HG03039 (cell line): ENCODE data around the gene TRIM56.
A peak's percentile ranks its signal among the peaks of the same experiment; 100 is the strongest.
"Not testable (repeated sequence)": the region's sequence is repeated elsewhere in the genome, so short reads cannot be mapped to it uniquely, and the experiment has no call there.

Experiments used
- ATAC-seq: cut with Tn5 transposase; IDR thresholded peaks from one replicate; pipeline ENCODE4 v1.9.1; 2021; ENCODE audit warnings: mild to moderate bottlenecking, moderate library complexity; ENCODE audit not compliant: unreplicated experiment

TRIM56 gene, protein sequence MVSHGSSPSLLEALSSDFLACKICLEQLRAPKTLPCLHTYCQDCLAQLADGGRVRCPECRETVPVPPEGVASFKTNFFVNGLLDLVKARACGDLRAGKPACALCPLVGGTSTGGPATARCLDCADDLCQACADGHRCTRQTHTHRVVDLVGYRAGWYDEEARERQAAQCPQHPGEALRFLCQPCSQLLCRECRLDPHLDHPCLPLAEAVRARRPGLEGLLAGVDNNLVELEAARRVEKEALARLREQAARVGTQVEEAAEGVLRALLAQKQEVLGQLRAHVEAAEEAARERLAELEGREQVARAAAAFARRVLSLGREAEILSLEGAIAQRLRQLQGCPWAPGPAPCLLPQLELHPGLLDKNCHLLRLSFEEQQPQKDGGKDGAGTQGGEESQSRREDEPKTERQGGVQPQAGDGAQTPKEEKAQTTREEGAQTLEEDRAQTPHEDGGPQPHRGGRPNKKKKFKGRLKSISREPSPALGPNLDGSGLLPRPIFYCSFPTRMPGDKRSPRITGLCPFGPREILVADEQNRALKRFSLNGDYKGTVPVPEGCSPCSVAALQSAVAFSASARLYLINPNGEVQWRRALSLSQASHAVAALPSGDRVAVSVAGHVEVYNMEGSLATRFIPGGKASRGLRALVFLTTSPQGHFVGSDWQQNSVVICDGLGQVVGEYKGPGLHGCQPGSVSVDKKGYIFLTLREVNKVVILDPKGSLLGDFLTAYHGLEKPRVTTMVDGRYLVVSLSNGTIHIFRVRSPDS

DNA sequence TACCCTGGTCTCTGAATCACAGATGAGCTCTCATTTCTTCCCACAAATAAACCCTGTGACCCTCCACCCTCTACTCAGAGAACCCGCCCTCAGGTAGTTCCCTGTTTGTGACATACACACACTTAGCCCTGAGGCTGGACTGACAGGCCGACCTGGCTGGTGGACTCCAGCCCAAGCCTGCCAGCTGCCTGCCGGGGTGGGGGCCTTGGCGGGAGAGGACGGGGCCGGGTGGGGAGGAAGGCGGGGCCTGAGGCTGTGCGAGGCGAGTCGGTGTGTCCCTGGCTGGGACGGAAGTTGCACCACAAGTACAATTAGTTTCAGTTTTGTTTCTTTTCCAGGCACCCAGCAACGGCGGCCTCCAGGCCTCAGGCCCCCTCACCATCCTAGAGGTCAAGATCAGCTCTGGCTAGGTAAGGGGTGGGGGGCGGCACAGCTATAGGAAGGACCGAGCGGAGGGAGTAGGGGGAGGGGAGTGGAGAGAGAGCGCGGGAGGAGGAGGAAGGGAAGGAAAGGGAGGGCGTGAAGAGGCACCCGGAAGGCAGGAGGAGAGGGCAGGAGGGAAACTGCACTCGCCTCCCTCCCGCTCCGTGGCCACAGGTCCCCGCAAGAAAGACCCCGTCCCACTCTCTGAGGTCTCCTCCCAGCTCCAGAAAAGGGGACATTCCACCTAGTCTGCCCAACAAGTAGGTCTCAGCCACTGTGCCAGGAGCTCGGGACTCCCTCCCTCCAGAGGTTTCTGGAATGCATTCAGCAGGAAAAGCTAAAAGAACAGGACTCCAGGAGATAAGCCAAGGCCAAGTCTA lies at the start of gene TRIM56:
TRIM56 (plus strand) TSS at position 320 of the 803 bp plus-strand sequence. CDS start 1,832 bp downstream, outside the sequence.
- peak; percentile 82 for ATAC-seq

DNA sequence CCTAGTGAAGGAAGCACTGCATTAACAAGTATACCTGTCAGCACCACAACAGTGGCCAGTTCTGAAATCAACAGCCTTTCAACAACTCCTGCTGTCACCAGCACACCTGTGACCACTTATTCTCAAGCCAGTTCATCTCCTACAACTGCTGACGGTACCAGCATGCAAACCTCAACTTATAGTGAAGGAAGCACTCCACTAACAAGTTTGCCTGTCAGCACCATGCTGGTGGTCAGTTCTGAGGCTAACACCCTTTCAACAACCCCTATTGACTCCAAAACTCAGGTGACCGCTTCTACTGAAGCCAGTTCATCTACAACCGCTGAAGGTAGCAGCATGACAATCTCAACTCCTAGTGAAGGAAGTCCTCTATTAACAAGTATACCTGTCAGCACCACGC lies 49.3 kb upstream of the TRIM56 start:
- ATAC-seq: no peak

DNA sequence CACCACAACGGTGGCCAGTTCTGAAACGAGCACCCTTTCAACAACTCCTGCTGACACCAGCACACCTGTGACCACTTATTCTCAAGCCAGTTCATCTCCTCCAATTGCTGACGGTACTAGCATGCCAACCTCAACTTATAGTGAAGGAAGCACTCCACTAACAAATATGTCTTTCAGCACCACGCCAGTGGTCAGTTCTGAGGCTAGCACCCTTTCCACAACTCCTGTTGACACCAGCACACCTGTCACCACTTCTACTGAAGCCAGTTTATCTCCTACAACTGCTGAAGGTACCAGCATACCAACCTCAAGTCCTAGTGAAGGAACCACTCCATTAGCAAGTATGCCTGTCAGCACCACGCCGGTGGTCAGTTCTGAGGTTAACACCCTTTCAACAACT lies 44.0 kb upstream of the TRIM56 start:
- ATAC-seq: not testable (repeated sequence)

DNA sequence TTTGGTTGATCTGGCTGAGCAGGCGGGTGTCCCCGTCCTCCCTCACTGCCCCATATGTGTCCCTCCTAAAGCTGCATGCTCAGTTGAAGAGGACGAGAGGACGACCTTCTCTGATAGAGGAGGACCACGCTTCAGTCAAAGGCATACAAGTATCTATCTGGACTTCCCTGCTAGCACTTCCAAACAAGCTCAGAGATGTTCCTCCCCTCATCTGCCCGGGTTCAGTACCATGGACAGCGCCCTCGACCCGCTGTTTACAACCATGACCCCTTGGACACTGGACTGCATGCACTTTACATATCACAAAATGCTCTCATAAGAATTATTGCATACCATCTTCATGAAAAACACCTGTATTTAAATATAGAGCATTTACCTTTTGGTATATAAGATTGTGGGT lies 26.9 kb upstream of the TRIM56 start:
- ATAC-seq: no peak

DNA sequence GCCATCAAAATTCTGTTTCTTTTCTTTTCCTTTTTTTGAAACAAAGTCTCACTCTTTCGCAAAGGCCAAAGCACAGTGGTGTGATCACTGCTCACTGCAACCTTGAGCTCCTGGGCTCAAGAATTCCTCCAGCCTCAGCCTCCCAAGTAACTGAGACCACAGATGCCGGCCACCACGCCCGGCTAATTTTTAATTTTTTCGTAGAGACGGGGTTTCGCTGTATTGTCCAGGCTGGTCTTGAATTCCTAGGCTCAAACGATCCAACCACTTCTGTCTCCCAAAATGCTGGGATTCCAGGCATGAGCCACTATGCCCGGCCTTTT lies 25.7 kb upstream of the TRIM56 start:
- ATAC-seq: no peak

DNA sequence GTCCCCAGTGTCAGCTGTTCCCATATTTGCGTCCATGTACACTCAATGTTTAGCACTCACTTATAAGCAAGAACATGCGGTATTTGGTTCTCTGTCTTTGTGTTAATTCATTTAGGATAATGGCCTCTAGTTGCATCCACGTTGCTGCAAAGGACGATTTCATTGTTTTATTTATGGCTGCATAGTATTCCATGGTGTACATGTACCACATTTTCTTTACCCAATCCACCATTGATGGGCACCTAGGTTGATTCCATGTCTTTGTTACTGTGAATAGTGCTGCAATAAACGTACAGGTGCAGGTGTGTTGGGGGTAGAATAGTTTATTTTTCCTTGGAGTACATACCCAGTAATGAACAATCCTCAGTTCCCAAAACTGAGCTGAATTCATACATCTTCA lies 24.3 kb upstream of the TRIM56 start:
- ATAC-seq: no peak

DNA sequence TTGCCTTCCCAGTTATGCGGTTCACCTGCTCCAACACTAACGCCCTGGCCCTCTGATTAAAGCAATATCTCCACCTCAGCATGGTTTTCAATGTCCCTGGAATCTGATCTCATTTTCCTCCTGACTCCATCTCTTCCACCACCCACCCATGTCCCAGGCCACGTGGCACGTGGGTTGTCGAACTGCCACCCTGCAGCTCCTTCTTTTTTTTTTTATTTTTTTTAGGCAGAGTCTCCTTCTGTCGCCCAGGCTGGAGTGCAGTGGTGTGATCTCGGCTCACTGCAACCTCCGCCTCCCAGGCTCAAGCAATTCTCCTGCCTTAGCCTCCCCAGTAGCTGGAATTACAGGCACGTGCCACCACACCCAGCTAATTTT lies 21.1 kb upstream of the TRIM56 start:
- ATAC-seq: not testable (repeated sequence)

DNA sequence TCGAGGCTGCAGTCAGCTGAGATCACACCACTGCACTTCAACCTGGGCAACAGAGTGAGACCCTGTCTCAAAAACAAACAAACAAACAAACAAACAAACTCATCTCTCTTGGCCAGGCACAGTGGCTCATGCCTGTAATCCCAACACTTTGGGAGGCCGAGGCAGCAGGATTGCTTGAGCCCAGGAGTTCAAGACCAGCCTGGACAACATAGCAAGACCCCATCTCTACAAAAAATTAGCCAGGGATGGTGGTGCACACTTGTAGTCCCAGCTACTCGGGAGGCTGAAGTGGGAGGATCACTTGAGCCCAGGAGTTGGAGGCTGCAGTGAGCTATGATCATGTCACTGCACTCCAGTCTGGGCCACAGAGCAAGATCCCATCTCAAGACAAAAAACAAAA lies 20.1 kb upstream of the TRIM56 start:
- ATAC-seq: not testable (repeated sequence)

DNA sequence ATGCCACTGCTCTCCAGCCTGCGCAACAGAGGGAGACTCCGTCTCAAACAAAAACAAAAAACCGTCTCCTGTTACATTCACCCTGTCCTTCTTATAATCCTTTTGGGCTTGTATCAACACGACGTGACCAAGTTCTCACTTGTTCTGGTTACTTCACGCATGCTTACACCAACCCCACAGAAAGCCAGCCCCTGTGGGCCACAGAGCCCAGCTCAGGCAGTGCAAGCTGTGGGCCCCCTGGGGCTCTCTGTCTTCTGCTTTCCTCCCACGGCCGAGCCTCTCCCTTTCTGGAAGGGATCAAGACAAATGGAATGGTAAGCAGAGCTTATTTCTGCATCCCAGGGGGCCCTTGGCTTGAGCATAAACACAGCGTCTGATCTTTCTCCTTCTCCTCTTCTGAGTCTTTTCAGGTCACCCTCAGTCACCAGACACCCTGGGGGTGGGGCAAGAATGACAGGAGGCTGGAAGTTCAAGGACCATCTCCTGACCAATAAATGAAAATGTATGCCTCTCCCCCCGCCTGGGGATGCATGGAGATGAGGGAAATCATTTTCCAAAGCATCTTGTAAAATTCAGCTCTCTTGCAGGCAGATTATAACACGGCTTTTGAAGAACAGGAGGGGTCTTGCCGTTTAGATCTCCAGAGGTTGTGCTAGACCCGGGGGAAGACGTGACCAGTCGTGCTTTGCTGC lies 19.0 kb upstream of the TRIM56 start:
- ATAC-seq: no peak

DNA sequence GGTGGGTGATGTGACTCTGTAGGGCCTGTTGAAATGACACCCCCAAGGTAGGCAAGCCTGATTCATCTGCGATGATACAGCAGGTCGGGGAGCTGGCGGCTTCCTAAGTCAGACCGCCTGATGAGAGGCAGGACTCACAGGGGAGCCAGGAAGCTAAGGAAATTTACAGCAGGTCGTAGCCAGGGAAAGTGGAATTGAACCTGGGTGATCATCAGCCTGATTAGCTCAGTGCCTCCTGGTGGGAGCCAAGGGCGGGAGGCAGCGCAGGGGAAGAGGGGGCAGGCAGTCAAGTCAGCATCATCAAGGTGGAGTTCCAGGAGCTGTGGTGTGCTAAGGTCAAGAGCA lies 18.5 kb upstream of the TRIM56 start:
- ATAC-seq: no peak

DNA sequence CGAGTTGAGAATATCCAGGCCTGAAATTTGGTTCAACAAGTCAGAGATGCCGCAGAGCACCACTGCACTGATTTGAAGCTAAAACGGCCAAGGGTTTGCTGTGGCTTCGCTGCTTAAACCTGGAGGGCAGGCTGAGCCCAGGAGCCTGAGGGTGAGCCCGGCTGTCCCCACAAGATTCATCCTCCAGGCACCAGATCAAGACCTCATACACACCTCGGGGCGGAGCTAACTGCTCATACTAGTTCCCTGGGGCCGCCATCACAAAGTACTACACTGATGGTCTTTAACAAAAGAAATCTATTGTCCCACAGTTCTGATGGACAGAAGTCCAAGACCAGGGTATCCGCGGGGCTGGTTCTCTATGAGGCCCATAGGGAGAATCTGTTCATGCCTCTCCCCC lies 16.9 kb upstream of the TRIM56 start:
- ATAC-seq: no peak

DNA sequence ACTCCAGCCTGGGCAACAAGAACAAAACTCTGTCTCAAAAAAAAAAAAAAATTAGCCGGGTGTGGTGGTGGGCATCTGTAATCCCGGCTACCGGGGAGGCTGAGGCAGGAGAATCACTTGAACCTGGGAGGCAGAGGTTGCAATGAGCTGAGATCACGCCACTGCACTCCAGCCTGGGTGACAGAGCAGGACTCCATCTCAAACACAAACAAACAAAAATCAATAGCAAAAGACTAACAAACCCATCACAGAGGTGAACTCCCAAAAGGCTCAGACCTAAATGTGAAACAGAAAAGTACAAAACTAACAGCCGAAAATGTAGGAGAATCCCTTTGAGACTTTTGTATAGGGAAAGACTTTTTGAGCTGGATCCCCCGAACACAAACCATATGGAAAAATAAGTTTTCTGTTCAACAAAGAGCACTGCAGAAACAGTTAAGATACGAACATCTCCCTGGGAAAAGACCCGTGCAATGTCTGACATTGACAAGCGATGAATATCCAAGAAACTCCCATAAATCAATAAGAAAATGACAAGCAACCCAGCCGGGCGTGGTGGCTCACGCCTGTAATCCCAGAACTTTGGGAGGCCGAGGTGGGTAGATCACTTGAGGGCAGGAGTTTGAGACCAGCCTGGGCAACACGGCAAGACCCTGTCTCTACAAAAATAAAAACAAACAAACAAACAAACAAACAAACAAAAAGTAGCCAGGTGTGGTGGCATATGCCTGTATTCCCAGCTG lies 13.7 kb upstream of the TRIM56 start:
- ATAC-seq: not testable (repeated sequence)

DNA sequence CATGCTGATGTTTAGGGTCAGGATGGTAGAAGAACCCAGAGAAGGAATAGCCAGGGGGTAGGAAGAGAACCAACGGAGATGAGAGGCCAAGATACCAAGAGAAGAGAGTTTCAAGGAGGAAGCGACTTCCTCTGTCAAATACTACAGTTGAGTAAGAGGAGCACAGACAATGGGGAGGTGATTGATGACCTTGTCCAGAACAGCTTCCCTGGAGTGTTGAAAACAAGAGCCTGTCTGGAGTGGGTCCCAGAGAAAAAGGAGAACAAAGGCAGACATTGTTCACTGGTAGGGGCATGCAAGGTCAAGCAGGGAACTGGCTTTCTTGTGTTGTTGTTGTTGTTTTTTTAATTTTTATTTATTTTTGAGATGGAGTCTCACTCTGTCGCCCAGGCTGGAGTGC lies 9.6 kb upstream of the TRIM56 start:
- ATAC-seq: no peak

DNA sequence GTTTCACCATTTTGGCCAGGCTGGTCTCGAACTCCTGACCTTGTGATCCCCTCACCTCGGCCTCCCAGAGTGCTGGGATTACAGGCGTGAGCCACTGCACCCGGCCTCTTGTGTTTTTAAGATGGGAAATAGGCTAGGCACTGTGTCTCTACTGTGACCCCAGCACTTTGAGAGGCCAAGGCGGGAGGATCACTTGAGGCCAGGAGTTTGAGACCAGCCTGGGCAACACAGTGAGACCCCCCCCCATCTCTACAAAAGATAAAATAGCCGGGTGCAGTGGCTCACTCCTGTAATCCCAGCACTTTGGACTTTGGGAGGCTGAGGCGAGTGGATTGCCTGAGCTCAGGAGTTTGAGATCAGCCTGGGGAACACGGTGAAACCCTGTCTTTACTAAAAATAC lies 9.1 kb upstream of the TRIM56 start:
- ATAC-seq: not testable (repeated sequence)

DNA sequence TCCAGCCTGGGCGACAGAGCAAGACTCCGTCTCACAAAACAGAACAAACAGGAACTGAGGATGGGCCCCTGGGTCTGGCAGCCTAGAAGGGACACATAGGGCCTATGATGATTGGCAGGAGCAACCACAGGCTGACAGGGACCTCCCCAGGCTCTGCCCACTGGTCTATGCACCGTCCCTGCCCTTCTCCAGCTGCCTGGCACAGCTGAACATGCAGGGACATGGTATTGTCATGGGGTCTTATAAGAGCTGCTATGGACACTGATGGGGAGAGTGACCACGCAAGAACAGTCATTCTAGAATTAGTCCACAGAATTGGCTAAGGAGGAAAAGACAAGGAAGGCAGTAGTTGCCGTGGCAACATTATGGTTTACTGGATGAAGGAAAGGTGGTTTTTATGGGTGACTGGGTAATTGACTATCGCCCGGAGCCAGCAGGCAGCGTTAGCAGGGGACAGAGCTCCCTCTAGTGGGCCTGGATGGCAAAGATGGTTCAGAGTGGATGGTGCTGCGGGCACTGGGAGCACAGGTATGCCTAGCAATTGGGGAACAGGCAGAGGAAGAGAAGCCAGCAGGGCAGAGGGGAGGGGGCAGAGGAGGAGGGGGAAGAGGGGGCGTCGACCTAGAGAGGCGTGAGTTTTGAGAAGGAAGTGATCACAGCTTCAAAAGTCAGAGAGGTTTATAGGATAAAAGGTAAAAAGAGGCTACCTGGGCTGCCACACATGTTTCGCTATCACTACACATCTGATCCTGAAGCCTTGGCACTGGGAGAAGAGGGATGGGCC lies 7.8 kb upstream of the TRIM56 start:
- ATAC-seq: peak; percentile 73

DNA sequence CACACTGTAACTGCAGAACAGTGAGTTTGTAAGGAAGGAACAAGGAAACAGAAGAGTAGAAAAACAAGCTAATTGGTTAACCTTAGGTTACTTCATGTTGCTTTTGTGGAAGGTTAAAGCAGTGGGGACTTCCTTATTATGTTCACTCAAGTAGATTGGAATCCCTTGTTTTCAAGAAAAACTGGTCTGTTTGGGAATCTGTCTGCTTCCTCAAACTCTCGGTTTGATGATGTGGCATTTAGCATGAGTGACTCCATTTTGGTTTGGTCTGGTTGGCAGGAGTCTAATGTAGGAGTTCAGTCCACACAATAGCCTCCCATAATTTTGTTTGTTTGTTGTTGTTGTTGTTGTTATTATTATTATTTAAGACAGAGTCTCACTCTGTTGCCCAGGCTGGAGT lies 3.8 kb upstream of the TRIM56 start:
- no peak for ATAC-seq

DNA sequence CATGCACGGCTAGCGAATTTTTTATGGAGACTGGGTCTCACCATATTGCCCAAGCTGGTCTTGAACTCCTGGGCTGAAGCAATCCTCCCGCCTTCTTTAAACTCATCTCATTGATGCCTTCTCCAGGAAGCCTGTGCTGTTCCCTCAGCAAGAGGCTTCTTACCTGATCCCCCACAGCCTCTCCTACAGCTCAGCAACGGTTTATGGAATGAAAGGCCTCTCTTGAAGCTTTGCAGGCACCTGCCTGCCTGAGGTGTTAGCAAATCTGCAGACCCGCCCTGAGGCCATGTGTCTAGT lies 468 bp upstream of the TRIM56 start:
- no peak for ATAC-seq

DNA sequence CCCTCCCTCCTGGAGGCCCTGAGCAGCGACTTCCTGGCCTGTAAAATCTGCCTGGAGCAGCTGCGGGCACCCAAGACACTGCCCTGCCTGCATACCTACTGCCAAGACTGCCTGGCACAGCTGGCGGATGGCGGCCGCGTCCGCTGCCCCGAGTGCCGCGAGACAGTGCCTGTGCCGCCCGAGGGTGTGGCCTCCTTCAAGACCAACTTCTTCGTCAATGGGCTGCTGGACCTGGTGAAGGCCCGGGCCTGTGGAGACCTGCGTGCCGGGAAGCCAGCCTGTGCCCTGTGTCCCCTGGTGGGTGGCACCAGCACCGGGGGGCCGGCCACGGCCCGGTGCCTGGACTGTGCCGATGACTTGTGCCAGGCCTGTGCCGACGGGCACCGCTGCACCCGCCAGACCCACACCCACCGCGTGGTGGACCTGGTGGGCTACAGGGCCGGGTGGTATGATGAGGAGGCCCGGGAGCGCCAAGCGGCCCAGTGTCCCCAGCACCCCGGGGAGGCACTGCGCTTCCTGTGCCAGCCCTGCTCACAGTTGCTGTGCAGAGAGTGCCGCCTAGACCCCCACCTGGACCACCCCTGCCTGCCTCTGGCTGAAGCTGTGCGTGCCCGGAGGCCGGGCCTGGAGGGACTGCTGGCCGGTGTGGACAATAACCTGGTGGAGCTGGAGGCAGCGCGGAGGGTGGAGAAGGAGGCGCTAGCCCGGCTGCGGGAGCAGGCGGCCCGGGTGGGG lies 2.2 kb downstream of the TRIM56 start:
- no peak for ATAC-seq

DNA sequence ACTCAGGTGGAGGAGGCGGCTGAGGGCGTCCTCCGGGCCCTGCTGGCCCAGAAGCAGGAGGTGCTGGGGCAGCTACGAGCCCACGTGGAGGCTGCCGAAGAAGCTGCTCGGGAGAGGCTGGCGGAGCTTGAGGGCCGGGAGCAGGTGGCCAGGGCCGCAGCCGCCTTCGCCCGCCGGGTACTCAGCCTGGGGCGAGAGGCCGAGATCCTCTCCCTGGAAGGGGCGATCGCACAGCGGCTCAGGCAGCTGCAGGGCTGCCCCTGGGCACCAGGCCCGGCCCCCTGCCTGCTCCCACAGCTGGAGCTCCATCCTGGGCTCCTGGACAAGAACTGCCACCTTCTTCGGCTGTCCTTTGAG lies 2.8 kb downstream of the TRIM56 start:
- ATAC-seq: no peak
